T follicular helper cell (primary cell): ENCODE results near the gene PPP2R5C.

Experiments used
- DNase-seq: peaks from one replicate; pipeline ENCODE4 v3.0.0-alpha.2; 2020; ENCODE audit warnings: low read depth

Gene PPP2R5C

DNA sequence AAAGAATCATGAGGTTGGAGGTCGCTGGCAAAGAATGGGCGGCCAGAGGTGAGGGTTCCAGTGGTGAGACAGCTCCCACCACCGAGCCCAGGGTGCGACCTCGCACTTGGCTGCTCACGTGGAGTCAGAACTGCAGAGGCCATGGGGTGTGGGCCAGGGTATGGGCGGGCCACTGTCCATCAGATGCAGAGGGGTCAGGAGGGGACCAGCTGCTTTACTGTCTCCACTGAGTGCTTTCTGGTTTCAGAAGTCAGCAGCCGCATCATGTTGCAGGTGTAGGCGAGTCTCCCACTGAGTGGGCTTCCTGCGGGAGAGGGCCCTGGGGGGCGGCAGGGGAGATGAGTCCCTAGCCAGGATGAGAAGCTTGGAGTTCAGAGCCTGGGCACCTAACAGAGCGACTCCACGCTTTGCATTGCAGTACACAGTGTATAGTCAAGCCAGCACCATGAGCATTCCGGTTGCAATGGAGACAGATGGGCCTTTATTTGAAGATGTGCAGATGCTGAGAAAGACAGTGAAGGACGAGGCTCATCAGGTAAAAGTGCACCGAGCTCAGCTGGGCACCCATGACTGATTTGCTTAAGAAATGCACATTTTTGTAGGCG lies 156.0 kb downstream of the PPP2R5C start:
- DNase-seq = no peak

DNA sequence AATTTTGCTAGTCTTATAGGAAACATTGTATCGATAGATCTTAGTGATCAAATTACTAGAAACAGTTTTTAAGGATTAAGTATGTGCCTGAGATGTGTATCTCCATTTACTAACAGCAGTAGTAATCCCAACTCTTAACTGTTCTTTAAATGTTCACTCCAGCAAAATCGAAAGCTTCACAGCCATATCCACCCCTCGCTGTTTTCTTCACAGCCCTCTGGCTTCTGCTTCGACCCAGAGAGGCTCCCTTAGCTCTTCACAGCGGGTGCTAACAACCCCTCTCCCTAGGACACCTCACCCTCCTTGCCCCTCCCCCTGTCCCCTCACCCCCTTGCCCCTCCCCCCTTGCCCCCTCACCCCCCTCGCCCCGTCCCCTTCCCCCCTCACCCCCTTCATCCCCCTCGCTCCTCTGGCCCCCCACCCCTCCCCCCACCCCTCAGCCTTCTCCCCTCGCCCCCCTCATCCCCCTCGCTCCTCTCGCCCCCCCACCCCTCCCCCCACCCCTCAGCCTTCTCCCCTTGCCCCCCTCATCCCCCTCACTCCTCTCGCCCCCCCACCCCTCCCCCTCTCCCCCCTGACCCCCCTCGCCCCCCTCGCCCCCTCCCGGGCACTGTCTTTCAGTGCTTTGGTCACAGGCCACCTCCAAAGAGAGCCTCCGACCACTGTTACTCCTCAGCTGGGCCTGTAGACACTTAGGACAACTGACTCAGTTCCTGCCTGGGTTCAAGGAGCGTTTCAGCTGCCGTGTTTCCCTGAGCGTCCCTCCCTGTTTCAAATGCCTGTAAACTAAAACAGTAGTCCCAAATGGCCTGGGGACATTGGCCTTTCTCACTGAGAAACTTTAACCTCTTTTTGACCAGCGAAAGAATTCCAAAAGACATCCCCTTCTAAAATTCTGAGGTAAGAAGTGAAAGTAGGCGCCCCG lies 156.8 kb downstream of the PPP2R5C start:
- DNase-seq = no peak

DNA sequence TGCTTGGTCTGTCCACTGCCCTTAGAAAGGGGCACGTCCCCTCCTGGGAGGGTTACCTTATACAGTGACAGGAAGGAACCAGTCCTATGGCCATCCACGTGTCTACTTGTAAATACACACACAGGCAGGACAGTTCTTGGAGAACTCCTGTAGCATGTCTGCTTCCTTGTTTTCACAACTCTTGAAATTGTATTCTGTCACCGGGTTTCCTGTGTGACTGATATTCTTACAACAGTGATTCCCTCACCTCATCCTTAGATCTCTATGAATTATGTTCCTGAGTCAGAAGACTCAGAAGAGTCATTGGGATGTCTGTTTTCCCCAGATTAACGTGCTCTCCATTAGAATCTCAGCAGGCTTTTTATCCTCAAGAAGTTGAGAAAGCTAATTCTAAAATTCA lies 158.8 kb downstream of the PPP2R5C start:
- DNase-seq = no peak

DNA sequence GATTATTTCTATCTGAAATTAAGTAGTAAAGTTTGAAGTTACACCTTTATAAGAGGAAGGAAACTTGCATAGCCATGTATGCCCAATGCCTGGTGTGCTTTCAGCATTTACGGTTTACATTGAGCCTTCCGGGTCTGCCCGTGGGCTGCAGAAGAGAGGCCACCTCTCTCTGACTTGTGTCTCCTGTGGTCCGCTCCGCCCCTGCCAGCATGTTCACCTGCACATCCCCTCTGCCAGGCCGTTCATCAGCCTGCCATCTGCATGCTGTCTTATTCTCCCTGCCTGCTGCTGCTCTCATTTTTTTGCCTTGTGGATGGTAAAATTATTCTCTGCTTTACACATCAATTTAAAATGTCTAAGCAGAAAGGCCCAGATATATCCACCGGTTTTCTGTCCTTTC lies 161.4 kb downstream of the PPP2R5C start:
- DNase-seq = no peak

DNA sequence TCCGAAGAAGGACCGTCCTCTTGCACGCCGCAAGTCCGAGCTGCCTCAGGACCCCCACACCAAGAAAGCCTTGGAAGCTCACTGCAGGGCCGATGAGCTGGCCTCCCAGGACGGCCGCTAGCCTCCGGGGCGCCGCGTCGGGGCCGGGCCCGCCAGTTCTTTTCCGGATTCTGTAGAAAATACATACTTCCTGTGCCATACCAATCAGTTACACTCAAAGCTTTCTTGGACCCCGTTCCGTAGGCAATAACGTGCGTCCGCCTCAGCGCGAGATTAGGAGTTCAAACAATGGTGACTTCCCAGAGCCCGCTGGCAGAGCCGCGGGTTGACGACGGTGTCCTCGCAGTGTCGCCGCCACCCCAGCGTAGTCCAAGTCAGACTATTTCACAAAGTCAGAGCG lies 163.6 kb downstream of the PPP2R5C start:
- no peak for DNase-seq

DNA sequence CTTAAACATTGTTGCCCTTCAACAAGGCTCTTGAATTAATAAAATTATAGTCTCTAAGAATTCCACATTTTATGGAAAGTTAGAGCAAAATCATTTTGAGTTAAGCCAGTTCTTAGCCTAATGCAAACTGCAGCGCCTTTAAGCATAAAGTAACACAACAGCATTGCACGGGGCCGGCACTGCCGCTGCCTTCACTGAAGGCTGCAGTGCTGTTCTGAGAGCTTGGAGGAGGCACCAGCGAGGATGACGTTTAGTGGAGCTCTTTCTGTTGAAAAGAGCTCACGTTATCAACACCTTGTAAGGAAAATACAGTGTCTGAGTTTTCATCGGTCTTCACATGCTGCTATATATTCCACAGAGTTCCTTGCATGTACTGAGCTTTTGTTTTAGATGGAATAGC lies 164.6 kb downstream of the PPP2R5C start:
- DNase-seq = no peak

DNA sequence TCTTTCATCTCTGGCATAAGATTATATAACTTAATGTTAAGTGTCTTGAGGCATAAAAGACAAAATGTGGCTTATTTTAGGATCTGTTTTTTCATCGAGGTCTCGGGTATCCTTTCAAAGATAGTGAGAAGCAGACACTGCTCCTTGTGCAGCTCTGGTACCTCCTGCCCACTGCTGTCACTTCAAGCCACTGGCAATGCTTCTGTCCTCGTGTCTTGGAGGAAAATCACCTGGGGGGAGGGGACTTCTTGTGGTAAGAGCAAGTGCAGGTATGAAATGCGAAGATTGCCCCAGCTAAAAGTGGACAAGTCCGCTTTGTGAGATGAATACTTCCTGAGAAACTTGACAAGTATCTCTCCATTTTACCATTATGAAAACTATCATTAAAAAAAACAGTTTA lies 165.1 kb downstream of the PPP2R5C start:
- no peak for DNase-seq

DNA sequence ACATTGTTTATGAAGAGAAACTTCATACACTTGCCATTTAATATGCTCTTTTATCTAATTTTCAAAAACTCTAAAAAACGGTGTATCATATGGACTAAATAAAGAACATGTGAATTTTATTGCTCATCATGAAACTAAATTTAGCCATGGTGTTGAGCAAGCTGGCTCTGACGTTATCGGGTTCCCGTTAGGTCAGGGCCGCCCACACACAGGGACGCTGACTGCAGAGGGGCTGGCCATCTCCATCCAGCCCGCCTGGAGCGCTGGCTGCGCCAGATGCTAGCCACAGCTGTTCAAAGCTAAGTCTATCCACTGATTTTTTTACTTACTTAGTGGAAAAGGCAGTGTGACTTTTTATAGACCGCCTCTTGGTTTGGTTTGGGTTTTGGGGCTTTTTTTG lies 166.3 kb downstream of the PPP2R5C start:
- DNase-seq = no peak

DNA sequence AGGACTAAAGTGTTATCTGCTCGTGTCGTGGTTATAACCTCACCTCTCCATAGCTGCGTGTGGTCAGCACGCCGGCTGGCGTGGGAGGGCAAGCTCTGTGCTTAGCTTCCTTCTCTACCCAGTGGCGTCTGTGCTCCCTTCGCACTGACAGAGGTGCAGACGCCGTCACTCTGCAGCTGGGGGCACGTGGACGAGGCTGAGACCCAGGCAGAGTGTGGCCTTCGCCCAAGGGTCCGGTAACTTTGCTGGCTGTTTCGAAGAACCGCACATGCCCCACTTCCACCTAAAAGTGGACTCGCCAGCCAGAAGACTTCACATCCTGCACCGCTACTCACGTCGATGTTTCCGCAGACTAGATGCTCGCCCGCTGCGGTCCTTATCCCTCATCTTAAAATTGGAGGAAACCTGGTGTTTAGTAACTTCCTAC lies 166.9 kb downstream of the PPP2R5C start:
- DNase-seq = no peak

DNA sequence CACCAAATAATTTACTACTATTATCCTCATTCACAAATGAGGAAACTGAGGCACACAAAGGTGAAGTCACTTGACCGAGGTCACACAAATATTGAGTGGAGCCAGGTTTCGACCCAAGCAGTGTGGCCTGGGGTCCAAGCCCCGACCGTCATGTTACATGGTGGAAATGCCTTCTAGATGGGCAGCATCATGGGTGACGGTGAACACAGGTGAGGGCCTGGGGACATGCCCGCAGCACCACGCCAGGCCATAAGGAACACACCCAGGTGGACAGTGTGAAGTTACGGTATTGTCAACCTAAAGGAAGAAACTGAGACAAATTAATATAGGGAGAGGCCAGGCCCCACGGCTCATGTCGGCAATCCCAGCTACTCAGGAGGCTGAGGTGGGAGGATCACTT lies 167.6 kb downstream of the PPP2R5C start:
- no peak for DNase-seq

DNA sequence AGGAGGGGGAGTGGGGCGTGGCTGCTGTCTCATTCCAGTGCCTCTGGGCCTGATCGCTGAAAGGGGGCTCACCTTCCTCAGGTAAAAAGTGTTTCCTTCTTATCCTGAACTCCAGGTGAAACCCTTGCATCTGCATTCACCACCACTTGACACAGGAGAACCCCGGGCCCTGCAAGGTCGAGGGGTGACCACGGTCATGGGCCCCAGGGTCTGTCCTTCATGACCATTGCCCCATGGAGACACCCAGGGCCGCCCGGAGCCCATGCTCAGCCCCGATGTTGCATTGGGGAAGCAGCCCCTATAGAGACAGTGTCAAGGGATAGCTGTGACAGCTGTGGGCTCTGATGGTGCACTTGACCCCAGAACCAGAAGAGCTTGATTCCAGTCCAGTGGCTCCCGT lies 168.4 kb downstream of the PPP2R5C start:
- DNase-seq = no peak

DNA sequence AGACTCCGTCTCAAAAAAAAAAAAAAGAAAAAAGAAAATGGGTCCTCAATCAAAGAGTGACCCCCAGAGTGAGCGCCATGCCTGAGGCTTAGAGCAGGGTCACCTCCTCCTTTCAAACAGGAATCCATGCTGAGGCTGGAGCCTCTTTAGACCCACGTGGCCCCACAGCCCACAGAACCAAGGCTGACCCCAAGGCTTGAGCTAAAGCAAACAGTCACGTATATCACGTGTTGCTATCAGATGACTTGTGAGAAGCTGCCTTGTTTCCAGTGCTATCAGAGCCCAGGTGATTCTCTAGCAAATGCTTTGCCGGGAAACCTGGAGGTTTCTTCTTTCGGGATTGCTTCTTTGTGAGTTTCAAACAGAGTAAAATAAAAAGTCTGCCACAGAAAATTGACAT lies 171.2 kb downstream of the PPP2R5C start:
- no peak for DNase-seq

DNA sequence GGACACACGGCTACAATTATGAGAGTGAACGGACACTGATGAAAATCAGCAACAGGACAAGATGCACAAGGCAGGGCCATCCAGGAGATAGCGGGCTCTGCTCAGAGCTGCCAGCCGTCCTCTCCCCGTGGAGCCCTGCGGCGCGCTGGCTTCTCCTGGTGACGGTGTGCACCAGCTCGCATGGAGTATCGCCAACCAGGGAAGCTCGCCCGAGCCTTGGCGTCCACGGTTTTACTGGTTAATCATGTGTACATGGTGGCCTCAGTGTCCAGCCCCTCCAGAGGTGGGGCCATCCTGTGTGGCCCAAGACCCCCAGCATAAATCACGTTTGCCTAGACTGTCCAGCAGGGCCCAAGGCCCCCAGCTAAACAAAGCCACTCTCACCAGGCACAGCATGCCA lies 171.7 kb downstream of the PPP2R5C start:
- DNase-seq = no peak

DNA sequence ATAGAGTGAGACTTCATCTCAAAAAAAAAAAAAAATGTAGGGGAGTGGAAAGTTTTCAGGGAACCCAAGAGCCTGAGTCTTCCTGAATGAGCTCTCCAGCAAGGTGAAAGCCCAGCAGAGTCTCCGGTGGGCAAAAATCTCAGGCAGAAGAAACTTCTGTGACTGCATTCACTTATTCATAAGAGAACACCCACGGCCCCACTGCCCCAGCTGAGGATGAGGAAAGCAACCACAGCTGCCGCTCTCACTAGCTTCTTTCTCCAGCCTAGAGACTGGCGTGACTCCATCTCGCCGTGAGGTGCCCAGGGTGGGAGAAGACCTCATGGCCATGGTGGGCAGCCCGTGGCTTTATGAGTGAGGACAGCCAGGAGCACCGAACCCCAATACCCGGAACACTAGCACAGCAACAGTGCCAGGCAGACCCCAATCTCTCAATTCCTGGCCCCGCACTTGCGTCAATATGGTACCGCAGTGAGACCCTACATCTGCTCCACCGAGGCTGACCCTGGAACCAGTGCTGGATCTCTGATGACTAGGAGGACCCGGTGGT lies 173.2 kb downstream of the PPP2R5C start:
- no peak for DNase-seq

DNA sequence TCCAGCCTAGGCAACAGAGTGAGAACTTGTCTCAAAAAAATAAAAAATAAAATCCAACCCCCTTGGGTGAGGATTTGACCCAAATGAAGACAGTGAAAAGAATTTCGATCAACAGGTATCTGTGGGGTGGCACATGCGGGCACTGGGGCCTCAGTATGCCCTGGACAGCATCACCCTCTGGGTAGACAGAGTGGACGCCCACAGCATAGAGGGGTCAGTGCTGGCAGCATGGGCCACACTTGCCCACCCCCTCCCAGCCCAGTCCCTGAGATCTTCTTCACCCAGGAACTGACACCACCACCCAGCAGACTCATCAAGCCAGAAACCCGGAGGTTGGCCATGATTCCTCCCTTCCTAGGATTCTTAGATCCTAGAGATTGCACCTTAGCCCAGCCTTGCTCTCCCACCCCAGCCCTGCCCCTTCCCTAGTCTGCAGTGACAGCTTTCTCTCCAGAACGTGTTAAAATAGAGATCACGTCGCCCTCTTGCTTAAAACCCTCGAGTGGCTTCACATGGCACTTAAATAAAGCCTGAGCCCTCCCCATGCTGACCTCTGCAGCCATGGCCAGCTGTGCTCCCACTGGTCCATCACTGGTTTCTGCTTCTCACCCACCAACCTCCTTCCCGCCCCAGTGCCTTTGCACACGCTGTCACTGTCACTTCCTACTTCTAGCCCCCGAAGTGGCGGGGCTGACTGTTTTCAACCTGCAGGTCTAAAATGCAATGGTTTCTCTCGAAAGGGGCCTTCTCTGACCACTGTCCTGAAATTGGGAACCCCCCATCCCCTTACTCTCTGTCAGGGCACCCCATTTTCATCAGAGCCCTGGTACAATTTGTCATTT lies 176.6 kb downstream of the PPP2R5C start:
- no peak for DNase-seq

DNA sequence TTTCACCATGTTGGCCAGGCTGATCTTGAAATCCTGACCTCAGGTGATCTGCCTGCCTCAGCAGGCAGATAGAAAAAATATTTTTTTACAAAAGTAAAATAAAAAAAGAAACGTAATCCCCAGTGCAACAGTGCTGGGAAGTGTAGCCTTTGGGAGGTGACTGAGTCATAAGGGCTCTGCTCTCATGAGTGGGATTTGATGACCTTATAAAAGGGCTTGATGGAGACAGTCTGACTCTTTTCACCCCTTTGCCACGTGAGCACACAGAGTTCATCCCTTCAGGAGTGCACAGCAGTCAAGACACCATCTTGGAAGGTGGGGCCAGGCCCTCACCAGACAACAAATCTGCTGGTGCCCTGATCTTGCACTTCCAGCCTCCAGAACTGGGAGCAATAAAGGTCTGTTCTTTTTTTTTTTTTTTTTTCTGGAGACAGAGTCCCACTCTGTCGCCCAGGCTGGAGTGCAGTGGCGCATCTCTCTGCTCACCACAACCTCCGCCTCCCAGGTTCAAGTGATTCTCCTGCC lies 178.2 kb downstream of the PPP2R5C start:
- no peak for DNase-seq

DNA sequence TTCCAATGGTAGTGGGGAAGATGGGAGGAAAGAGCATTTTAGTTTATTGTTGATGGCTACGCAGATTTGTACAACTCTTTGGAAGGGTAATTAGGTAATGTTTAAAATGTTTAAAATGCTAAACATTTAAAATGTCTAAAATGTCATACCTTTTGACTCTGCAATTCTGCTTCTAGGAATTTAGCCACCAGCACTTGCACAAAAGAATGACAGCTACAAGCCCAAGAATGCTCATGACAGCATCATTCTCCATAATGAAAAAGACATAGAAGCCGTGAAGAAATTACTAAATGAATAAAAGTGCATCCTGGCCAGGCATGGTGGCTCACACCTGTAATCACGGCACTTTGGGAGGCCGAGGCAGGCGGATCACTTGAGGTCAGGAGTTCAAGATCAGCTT lies 182.9 kb downstream of the PPP2R5C start:
- no peak for DNase-seq

DNA sequence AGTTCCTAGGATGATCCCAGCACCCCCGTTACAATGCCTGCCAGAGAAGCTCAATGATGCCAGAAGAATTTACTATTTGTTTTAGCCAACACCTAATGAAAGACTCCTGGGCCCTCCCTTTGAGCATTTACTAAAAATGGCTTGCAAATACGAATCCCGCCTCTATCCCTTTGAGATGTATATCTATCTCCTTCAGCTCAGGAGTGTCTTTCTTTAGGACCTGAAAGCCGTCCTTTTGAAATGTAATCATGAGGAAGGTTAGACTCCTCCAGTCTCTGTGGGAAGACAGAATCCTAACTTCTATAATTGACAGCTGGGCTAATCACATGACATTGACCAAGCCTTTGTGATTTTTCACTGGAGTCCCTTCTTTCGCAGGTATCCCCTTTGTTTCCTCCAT lies 183.7 kb downstream of the PPP2R5C start:
- DNase-seq = no peak

DNA sequence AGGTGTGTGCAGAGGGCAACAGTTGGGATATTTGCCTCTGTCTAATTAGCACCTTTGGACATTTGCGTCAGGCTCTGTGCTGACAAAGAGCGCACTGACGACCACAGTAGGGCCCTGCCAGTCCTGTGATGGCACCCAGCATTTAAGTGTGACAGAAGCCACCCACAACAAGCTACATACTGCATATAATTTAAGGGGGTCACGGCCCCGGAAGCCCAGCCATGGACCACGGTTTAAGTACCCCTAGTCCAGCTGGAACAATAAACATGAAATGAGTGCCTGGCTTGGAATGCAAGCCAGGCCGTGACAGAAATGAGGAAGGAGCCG lies 186.0 kb downstream of the PPP2R5C start:
- peak; percentile 7 for DNase-seq

DNA sequence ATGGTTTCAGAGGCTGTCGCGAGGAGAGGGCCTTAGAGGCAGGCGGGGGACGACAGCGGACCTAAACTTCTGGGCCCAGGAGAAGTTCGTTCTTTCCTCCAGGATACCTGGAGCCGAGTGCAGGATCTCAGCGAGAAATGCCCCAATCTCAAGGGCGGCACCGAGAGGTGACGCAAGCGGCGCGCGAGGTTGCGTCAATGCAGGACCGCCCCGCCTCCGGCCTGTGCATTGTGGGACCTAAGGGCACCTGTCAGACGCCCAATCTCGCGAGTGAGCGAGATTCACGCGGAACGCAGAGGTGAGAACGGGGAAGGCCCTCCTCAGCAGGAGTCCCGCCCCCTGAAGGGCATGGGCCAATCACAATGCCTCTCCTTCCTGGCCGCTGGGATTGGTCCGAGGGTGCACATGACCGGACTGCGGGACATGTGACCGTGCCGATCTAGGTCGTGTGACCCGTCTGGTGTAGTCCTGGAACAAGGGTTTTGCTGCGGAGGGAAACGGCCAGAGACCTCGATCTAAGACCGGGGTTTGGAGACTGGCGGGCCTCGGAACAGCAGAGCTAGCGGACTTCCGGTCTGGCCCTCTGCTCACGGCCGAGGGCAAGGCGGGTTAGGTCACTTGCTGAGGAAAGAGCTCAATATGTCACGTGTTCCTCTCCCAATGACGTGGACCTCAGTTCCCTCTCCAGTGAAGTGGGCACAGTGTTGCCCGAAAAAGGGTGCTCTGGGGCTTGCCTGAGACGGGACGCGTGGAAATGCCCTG lies 186.6 kb downstream of the PPP2R5C start:
- DNase-seq = peak; percentile 100

DNA sequence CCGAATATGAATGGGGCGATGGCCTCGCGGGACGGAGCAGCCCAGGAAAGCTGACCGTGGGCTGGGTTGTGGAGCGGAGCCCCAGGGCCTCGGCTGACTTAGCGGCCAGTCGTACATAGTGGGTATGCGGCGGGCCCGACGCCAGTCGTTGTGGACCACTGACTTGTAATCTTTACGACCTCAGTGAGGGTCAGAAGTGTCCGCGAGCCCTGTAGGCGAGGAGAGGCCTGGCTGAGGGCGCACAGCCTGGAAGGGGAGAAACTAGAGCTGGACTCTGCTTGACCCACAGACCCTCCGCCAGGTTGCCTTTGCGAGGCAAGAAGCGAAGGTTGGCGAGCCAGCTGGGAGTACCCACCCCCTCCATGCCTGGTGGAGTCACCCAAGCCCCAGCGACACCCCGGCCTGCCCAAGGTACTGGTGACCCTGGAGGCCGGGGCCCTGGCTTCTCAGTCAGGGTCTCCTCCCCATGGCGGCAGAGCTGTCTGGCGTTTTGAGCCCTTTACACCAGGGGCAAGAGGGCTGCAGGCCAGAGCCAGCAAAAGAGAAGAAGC lies 187.2 kb downstream of the PPP2R5C start:
- no peak for DNase-seq
